HFF-Myc (cell line): ENCODE results near the gene SPINT1.

Experiments used
- DNase-seq: peaks from one replicate; pipeline ENCODE4 v3.0.0-alpha.2; 2011; ENCODE audit warnings: low read depth; ENCODE audit errors: extremely low read depth
- H3K4me3 ChIP-seq: replicated peaks from 2 replicates; pipeline ENCODE4 v1.5.1; 2011; ENCODE audit warnings: low read depth, mild to moderate bottlenecking, control low read depth, low read length
- TF ChIP-seq, protein P1 (sequence below): IDR thresholded peaks from 2 replicates; pipeline ENCODE4 v1.5.1; 2012; ENCODE audit warnings: mild to moderate bottlenecking, low read depth, low read length, control low read depth; ENCODE audit errors: missing control alignments

The SPINT1 gene

DNA sequence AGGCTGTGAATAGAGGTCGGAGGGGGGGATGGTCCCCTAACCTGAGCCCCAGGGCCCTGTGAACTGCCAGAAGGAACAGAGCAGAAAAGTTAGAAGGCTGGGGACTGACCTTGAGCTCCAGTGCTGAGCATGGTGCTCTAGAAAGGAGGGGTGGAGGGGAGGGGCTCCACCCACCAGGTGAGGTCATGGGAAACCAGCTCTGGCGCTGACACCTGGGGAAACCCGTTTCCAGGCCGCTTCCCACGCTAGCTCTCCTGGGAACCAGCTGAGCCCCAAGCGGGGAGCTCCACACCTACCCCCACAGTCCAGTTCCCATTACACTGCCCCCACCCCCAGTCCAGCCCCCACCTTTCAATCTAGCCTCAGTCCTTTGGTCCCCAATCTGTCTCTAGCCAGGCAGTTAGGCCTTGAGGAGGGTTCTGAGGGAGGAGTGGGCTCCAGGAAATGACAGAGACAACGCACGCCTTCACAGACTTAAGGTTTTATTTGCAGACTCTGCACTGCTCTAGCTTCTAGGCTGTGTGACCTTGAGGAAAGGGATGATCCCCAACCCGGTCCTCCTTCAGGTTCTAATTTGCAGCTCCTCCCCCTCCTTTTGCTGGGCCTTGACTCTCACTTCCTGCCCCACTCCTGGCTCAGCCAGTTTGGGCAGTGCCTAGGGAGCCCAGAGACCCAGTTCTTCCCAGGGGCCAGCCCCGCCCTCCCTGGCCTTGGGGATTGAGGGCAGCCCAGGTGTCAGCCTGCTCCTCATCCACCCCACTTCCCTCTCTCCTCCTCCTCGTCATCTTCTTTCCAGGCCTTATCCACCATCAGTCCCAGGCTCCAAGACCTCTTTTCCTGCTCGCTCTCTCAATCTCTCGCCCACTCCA lies 28.1 kb downstream of the SPINT1 start:
- DNase-seq, result no peak
- TF ChIP-seq, protein P1, sequence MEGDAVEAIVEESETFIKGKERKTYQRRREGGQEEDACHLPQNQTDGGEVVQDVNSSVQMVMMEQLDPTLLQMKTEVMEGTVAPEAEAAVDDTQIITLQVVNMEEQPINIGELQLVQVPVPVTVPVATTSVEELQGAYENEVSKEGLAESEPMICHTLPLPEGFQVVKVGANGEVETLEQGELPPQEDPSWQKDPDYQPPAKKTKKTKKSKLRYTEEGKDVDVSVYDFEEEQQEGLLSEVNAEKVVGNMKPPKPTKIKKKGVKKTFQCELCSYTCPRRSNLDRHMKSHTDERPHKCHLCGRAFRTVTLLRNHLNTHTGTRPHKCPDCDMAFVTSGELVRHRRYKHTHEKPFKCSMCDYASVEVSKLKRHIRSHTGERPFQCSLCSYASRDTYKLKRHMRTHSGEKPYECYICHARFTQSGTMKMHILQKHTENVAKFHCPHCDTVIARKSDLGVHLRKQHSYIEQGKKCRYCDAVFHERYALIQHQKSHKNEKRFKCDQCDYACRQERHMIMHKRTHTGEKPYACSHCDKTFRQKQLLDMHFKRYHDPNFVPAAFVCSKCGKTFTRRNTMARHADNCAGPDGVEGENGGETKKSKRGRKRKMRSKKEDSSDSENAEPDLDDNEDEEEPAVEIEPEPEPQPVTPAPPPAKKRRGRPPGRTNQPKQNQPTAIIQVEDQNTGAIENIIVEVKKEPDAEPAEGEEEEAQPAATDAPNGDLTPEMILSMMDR, result no peak
- H3K4me3 ChIP-seq, result no peak overlapping the region

DNA sequence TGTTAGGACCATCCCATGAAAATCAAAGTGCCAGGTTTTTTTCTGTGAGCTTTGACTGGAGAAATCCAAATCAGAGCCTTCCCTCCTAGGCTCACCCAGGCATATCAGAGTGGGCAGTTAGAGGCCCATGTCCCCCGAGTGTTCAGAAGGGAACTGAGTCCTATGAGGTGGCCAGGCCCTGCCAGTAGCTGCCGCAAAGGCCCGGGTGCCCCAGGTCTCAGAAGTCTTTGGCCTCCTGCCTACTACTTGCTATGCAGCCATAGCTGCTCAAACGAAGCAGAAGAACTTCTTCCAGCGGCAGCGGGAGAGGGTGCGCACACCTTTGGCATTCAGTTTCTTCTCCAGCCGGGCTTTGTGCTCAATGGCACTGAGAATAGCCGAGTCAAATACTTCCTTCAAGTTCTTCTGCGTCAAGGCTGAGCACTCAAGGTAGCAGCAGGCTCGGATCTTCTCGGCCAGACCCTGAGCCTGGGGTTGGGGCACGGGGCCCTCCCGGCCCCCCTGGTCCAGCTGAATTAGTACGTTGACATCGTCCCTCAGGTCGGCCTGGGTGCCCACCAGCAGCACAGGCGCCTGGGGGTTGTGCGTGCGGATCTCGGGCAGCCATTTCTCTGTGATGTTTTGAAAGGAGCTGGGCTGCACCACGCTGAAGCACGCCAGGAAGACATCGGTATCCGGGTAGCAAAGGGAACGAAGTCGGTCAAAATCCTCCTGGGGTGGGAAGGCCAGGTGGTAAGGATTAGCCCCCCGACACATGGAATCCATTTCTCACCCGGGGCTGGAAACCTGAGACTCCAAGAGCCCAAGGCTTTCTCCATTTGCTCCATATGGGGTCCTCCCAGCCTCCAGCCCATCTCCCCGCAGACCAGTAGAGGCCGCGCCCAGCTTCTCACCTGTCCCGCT lies 29.2 kb downstream of the SPINT1 start:
- H3K4me3 ChIP-seq, result peak overlapping the region; percentile 48
- TF ChIP-seq, protein P1, result no peak
- DNase-seq, result no peak

GRCh38 chr15:40873694-40874561 lies 30.1 kb downstream of the SPINT1 start, which contains the start of gene RHOV:
Gene RHOV, minus strand, starts transcription at chr15:40874234. Its CDS starts 95 bp downstream, at chr15:40874139.
- H3K4me3 ChIP-seq, result peak within 1 kb of the TSS; percentile 48
- no peak for DNase-seq
- TF ChIP-seq, protein P1, result peak; percentile 30

DNA sequence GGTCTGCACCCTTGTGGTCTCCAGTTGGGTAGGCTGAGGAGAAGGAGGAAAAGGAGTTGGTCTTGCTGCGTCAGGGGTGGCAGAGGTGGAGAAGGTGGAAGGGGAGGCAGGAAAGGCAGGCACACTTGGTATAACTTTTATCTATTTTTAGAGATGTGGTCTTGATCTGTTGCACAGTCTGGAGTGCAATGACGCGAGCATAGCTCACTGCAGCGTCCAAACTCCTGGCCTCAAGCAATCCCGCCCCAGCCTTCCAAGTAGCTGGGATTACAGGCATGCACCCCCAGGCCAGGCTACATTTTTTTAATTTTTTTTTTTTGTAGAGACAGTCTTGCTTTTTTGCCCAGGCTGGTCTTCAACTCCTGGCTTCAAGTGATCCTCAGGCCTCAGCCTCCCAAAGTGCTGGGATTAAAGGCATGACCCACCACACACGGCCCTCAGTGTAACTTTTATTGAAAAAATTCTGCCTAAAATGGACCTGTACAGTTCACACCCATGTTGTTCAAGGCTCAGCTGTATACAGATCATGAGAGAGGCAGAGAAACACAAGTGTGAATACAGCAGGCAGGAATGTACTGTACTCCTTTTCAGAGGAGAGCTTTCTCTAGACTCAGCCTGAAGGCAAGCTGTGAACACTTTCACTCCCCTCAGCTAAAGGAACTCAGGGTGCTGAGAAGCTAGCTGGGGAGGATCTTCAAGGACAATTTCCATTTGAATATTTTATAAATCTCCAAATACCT lies 32.3 kb downstream of the SPINT1 start:
- TF ChIP-seq, protein P1, result no peak
- H3K4me3 ChIP-seq, result no peak overlapping the region
- DNase-seq, result no peak

GRCh38 chr15:40877694-40878093 lies 33.8 kb downstream of the SPINT1 start:
- no peak overlapping the region for H3K4me3 ChIP-seq
- TF ChIP-seq, protein P1, result no peak
- DNase-seq, result no peak
